PFSK-1 (cell line): ENCODE results near the gene GPR82.

Experiments
- REST ChIP-seq, 2 experiments: IDR thresholded peaks; 2 replicates each; pipeline versions ENCODE4 v1.6.1 to v1.8.0; 2011 to 2012; ENCODE audit warnings: low read depth in 2 of 2, low read length in 2 of 2, control low read depth in 1 of 2, inconsistent platforms in 1 of 2, mild to moderate bottlenecking in 1 of 2, moderate library complexity in 1 of 2; ENCODE audit not compliant: insufficient read depth in 1 of 2
- TAF1 ChIP-seq: IDR thresholded peaks from 2 replicates; pipeline ENCODE4 v1.6.1; 2012; ENCODE audit warnings: low read length, control low read depth, borderline replicate concordance; ENCODE audit not compliant: insufficient read depth

- TF ChIP-seq REST (IDR thresholded peaks at IDR 0.05; ENCODE audit: insufficient read depth in 1 of 2, low read depth in 2 of 2, low read length in 2 of 2), result no peak
- TF ChIP-seq TAF1, result no peak
Observed at GRCh38 chrX:41707218-41707617, 16.8 kb upstream of the GPR82 start.
